Regular cardiac myocyte (primary cell): ENCODE results near the gene CYB5A. TPM values are rescaled to one million over a fixed set of nuclear protein-coding genes. Genes with fewer than 3 reads are reported as not detected.

ENCODE experiments used
- total RNA-seq: library from RNA; depleted of rRNA; stranded (reverse); fragments of >200 nt; gene quantifications from 2 replicates; pipeline ENCODE4 v1.2.3, GENCODE V29; 2014

Gene CYB5A, protein sequence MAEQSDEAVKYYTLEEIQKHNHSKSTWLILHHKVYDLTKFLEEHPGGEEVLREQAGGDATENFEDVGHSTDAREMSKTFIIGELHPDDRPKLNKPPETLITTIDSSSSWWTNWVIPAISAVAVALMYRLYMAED
- 55.4 and 92.7 TPM in 2 replicates for total RNA-seq

DNA sequence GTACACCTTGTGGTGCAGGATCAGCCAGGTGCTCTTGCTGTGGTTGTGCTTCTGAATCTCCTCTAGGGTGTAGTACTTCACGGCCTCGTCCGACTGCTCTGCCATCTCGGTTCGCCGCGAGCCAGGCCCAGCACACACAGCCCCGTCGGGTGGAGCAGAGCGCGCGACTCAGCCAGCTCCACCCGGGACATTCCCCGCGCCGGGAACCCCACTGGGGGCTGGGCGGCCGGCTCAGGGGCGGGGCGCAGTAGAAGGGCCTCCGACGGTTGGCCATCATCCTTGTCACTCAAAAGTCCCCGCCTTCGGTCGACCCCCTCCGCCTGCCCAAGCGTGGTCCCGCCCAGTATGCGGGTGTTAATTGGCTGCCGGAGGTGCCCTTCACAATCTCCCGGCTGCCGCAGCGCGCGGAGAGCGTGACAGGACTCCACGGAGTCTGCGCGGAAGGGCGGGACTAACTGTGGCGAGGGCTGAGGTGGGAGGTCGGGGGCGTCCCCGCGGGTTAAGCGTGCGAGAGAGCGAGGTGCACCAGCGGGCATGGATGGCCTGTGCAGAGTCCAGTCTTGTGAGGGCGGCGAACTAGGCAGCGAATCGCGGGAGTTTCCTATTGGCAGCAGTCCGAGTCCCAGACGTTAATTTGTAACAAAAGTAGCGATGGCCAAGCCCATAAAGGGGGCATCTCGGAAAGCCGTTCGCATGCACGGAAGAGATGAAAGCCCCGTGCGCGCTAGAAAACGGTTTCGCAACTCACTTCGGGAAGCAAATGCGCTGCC is at the start of gene CYB5A:
TSS of gene CYB5A (minus strand) at position 193 of the 770 bp plus-strand sequence. CDS start at position 105, 88 bp downstream.

GRCh38 chr18:74315464-74316256 is 23.9 kb upstream of the CYB5A start, which contains the start of gene C18orf63:
Gene C18orf63 (plus strand): TSS chr18:74315839. CDS start chr18:74317866, 2,027 bp downstream.

Other genes with a start within 250 kb of the CYB5A start
- 0.38 and 0.85 TPM in 2 replicates for gene FBXO15, start 144.1 kb downstream of the CYB5A start, total RNA-seq
- gene TIMM21, start 143.4 kb downstream of the CYB5A start, total RNA-seq, result 27.1 and 63.6 TPM in 2 replicates
- not detected in 2 replicates for gene C18orf63, start 23.9 kb upstream of the CYB5A start, total RNA-seq
- not detected in 2 replicates for gene DIPK1C, start 165.3 kb upstream of the CYB5A start, total RNA-seq
- 31.6 and 84.0 TPM in 2 replicates for gene CNDP2, start 204.4 kb upstream of the CYB5A start, total RNA-seq
- gene CNDP1, start 242.5 kb upstream of the CYB5A start, total RNA-seq, result not detected in 2 replicates